ENCODE results near the gene RGS5.

RGS5 gene

GRCh38 chr1:163178628-163179027 is 24.1 kb downstream of the RGS5 start:
- DNase-seq = no peak

GRCh38 chr1:163176797-163177196 is 25.9 kb downstream of the RGS5 start:
- DNase-seq = peak; percentile 19

DNA sequence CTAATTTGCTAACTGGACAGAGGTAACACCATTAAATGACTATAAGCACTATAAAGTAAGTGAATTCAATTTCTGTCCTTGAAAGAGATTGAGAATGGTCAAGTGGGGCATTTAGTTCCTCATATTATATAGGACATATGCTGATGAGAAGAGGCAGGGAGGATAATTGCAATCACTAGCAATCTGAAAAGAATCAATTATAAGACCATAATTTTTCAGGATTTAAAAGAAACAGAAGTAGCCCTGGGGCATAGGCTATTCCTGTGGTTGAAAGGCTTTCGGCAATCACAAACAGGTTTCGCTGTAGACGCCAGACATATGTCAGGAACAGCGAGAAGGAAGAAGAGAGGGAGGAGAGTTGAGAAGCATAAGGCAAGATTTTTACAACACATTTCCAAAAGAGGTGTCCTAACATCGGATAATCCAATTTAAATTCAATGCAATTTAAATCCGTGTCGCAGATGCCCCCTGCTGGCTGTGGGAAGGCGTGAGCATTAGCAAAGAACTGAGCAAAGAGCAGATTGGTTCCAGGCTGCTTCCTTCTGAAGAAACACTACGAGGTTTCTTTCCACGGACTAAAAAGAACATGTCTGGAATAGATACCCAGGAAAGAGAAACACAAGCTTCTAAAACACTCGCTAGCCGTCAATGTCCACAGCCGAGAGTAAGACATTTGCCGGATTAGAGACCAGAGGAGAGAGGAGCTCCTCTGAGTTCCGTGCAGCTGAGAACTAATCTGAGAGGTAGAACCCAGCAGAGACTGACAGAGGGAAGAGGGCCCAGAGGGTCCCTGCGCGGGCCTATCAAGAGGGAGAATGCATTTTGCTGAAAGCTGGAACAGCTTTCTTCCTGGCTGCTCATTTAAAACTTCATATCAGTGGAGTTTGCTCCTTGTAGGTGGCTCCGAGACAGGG is 27.9 kb downstream of the RGS5 start:
- DNase-seq = peak; percentile 56

DNA sequence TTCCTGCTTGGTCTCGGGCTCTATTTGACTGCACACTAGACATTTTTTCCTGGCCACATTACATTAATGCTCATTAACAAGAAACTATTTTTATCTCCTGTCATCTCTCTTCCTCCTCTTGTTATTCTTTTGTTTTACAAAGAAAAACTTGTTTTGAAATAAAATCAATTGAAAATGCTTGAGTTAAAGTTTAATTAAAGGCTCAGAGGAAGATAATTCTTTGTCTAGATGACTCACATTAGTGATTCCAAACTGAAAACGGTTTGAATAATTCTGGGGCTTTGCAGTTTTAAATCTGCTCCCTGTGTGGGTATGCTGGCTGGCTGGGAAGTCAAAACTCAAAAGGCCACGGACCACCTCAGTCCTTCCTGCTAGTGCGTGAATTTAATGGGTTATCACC is 29.6 kb downstream of the RGS5 start:
- no peak for DNase-seq

- DNase-seq = no peak
Observed at GRCh38 chr1:163172596-163172995, 30.1 kb downstream of the RGS5 start.

- DNase-seq = no peak
Observed at GRCh38 chr1:163171826-163172225, 30.9 kb downstream of the RGS5 start.

DNA sequence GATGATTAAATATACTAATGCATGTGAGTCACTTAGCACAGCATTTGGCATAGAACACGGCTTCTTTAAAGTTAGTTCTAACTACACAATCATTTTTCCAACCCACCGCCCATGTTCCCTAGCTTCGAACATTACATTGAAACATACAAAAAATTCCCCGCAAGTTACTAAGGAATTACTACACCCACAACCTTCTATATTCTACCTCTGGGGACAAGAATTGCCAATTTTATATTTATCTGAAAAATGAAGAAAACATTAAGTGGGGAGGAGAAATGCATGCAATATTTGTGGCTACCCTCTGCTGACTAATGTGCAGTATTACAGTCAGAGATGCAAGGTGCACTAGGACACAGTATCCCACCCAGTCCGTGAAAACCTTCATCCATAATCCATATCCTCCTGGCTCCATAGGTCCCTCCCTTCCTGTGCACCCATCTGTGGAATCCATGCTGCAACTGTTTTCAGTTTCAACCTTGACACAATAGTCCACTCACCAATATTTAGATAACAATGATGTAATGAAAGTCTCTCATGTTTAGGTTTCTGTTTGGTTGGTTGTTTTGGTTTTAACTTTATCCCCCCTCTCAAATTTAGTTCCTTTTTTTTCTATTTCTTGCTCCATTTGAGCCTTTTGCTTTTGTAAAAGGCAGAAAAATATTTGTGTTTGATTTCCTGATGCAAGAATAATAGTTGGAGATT is 31.6 kb downstream of the RGS5 start:
- peak; percentile 21 for DNase-seq

DNA sequence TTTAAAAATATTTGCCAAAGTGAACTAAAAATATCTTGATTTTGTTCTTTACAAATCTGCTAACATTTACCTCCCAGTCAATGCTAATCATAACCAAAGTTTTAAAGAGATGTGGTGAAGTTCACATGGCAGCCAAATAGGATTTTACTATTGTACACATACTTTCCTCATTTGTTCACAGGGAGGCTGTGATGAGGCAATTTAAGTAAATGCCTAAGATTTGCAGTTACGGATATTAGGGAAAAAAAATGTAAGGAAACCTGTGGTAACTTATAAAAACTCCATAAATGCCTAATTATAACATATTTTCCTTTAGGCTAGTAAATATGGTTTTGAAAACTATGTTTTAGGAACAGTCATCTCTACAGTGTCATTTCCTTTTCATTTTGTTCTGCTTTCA is 32.4 kb downstream of the RGS5 start:
- no peak for DNase-seq

DNA sequence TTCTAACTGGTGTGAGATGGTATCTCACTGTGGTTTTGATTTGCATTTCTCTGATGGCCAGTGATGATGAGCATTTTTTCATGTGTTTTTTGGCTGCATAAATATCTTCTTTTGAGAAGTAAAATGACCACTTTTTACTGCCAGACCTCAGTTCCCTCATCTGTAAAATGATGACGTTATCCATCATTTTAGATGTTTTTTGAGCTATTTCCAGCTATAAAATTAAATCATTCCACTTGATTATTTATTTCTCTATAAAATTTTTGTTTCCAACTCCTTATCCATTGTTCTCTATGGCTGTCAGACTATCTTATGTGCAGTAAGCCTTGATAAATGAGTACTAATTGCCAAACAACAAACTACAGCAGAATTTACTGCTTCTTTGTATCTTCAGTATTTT is 33.2 kb downstream of the RGS5 start:
- no peak for DNase-seq

- DNase-seq = no peak
Observed at GRCh38 chr1:163168053-163168452, 34.7 kb downstream of the RGS5 start.

GRCh38 chr1:163166886-163167555 is 35.7 kb downstream of the RGS5 start:
- no peak for DNase-seq

DNA sequence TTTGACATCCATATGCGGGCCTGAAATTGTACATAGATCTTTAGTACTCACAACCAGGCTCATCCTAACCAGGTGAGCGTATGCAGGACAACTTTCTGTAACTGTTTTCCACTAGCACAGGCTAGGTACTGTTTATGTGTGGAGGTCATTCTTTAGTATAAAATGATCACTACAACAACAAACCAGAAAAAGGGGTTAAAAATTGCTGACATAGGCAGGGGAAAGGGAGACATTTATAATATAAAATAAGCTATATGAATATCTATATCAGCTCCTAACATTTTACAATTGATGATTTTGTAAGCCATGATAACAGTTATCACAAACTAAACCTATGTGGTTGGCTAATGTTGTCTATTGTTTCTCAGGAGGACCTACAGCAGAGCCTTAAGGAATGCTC is 37.6 kb downstream of the RGS5 start:
- no peak for DNase-seq

GRCh38 chr1:163163881-163164582 is 38.7 kb downstream of the RGS5 start:
- no peak for DNase-seq

GRCh38 chr1:163163163-163163562 is 39.6 kb downstream of the RGS5 start:
- no peak for DNase-seq

DNA sequence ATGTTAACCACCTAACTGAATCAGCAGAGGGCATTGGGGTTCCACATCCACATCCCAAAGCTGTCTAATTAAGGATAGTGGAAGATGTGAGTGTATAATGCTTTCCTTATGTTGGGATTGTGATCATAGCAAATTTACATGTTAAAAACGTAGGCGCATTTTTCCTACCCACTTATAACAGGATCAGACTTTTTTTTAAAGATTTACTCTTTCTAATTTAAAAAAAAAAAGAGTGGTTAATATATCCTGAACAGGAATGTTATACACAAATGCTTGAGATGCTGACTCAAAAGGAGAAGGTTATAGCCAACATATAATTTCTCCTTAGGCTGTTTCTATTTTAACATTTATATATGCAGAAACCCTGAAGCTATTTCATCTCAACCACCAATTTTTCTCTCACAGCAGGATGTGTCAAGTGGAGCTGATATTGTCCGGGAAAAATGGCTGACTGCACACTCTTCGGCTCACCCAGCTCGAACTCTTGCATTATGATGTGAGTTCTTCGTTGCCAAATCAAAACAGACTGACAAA is 40.3 kb downstream of the RGS5 start:
- DNase-seq = no peak

- no peak for DNase-seq
Observed at GRCh38 chr1:163161841-163162240, 40.9 kb downstream of the RGS5 start.

GRCh38 chr1:163161337-163161736 is 41.4 kb downstream of the RGS5 start:
- no peak for DNase-seq

DNA sequence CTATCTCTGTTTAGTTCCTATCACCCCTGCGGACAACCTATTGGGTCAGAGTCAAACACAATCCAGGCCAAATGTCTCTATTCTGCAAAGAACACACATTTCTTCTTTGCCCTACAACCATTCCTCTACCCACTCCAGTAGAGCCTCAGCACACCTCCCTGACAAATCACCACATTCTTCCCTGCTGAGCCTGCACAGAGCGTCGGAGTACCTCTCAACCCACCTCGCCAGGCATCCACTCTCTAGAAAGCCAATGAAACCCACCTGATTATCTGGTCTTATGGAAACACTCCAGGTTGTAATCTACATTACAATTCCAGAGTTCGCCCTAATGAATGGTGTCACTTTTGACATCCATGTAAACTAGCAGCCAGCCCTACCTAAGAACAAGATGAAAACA is 47.1 kb downstream of the RGS5 start:
- no peak for DNase-seq

DNA sequence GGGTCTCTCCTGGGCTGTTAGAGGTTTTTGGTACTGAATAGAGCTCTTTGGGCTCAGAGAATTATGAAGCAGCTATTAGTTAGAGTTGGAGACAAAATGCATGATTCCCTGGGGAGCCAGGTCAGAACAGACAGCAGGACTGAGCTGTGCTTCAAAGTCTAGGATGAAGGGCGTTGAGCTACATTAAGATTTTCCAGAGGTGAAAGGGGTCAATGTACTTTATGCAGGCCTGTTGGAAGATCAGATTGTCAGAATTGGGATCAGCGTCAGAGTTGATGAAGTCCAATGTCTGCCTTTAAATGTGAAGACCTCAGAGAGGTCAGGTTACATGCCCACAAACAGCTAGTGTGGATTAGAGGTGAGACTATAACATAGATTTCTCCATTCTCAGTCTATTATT is 53.8 kb downstream of the RGS5 start:
- no peak for DNase-seq

- DNase-seq = no peak
Observed at GRCh38 chr1:163147019-163147418, 55.7 kb downstream of the RGS5 start.

DNA sequence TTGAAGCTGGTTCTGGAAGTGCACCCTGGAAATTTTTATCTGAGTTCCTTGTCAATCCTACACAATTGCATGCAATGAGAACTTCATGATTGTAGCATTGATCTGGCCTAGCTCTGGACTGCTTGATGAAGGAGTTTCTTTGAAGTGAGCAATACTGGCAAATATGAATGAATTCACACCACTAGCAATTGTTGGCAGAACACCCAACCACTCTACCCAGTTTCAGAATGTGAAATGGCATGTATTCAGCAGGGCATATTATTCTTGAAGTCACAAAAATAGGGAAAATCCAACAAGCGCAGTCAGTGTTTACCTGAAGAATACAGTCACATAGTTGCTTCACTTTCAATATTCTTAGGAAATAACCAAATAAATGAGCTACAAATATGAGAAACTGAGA is 57.3 kb downstream of the RGS5 start:
- no peak for DNase-seq

DNA sequence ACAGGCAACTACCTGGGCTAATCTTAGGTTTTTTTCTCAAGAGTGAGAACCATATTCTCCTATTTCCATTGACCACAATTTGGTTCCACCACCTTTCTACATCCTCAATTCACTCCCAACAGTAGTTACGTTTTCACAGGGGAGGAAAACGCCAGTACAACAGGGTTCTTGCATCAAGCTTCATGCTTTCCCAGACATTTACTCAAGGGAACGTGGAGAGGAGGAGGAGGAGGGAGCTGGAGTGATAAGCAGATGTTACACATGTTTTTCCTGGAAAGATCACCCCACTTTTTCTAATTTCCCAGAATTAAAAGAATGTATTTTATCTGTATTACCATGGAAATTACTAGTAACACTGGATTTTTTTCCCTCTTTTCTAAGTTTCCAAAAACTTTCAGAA is 58.3 kb downstream of the RGS5 start:
- DNase-seq = no peak

DNA sequence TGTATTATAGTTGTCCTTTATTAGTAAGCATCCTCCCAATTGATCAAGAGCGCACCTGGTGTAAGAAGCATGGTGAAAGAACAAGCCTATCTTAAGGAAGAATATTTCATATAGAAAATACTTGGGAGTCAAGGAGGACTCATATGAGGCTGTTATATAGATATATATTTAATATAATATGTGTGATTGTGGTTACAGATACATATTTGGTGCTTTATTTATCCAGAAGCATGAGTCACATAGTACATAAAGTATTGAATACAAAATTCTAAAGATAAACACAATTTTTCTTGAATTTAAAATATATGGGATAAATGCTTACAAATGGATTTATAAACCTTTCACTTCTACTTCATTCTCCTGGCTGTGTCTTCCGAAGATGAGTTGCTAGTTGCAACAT is 60.6 kb downstream of the RGS5 start:
- no peak for DNase-seq

Data from NCI-H774 (cell line).